ENCODE data around the gene SPECC1L. TPM values are rescaled to one million over a fixed set of nuclear protein-coding genes. Genes with fewer than 3 reads are reported as not detected.

SPECC1L gene
- total RNA-seq, 1 donor from 2014 or later = 69.2 TPM

- FAIRE-seq = no peak
- H3K36me3 ChIP-seq (ENCODE audit: insufficient read depth, low read length) = peaks cover 9% of the 10 kb centered on the region
Observed at GRCh38 chr22:24302591-24302990, 32.0 kb downstream of the SPECC1L start.

GRCh38 chr22:24303007-24303406, 32.4 kb downstream of the SPECC1L start:
- Mint-ChIP-seq H3K4me1 (ENCODE audit: low read depth, unreplicated experiment) (peaks cover 31% of the 10 kb centered on the region), H3K4me3 (ENCODE audit: unreplicated experiment) (no peak overlapping the region), H3K9me3 (ENCODE audit: unreplicated experiment) (peaks cover 3% of the 10 kb centered on the region), H3K27ac (ENCODE audit: unreplicated experiment) (no peak overlapping the region), H3K27me3 (ENCODE audit: low read depth, unreplicated experiment) (no peaks in the 10 kb centered on the region), H3K36me3 (ENCODE audit: low read depth, unreplicated experiment) (peaks cover 8% of the 10 kb centered on the region)
- FAIRE-seq (no peak), DNase-seq (ENCODE audit: low read depth) (no peak)
- Histone ChIP-seq H3K4me1 (ENCODE audit: insufficient read depth, low read length) (peaks cover 3% of the 10 kb centered on the region), H4K20me1 (ENCODE audit: insufficient read depth, low read length) (peaks cover 64% of the 10 kb centered on the region), H3K27ac (ENCODE audit: low read depth, low read length) (no peak overlapping the region), H3K9me3 (ENCODE audit: insufficient read depth, low read depth, low read length) (no peaks in the 10 kb centered on the region), H3K4me2 (ENCODE audit: low read length) (no peak overlapping the region), H3K4me3 (ENCODE audit: insufficient read depth, low read depth, low read length) (no peak overlapping the region), H2AFZ (ENCODE audit: low read depth, low read length) (no peak overlapping the region), H3K36me3 (ENCODE audit: insufficient read depth, low read length) (peaks cover 9% of the 10 kb centered on the region), H3K27me3 (ENCODE audit: insufficient read depth, low read length) (no peaks in the 10 kb centered on the region), H3K9ac (ENCODE audit: low read length) (no peak overlapping the region), H3K79me2 (ENCODE audit: insufficient read depth, low read length) (peaks cover 57% of the 10 kb centered on the region)
- no peak for TF ChIP-seq CTCF (IDR thresholded peaks at IDR 0.05; ENCODE audit: insufficient read depth, low read depth, low read length)
- TF ChIP-seq EZH2 (IDR thresholded peaks at IDR 0.05; ENCODE audit: insufficient read depth, low read length) = no peak

More at GRCh38 chr22:24302591-24302990, 32.0 kb downstream of the SPECC1L start:
- H2AFZ ChIP-seq (ENCODE audit: low read depth, low read length) = no peak overlapping the region
- no peak overlapping the region for H3K4me2 ChIP-seq (ENCODE audit: low read length)
- no peaks in the 10 kb centered on the region for H3K27me3 ChIP-seq (ENCODE audit: insufficient read depth, low read length)
- H3K4me3 ChIP-seq (ENCODE audit: insufficient read depth, low read depth, low read length) = no peak overlapping the region
- H3K4me1 Mint-ChIP-seq (ENCODE audit: low read depth, unreplicated experiment) = peaks cover 31% of the 10 kb centered on the region
- peaks cover 8% of the 10 kb centered on the region for H3K36me3 Mint-ChIP-seq (ENCODE audit: low read depth, unreplicated experiment)
- peaks cover 3% of the 10 kb centered on the region for H3K4me1 ChIP-seq (ENCODE audit: insufficient read depth, low read length)
- no peak overlapping the region for H3K27ac Mint-ChIP-seq (ENCODE audit: unreplicated experiment)
- peaks cover 64% of the 10 kb centered on the region for H4K20me1 ChIP-seq (ENCODE audit: insufficient read depth, low read length)
- H3K27me3 Mint-ChIP-seq (ENCODE audit: low read depth, unreplicated experiment) = no peaks in the 10 kb centered on the region
- H3K9ac ChIP-seq (ENCODE audit: low read length) = no peak overlapping the region
- H3K79me2 ChIP-seq (ENCODE audit: insufficient read depth, low read length) = peaks cover 53% of the 10 kb centered on the region
- peaks cover 3% of the 10 kb centered on the region for H3K9me3 Mint-ChIP-seq (ENCODE audit: unreplicated experiment)
- H3K4me3 Mint-ChIP-seq (ENCODE audit: unreplicated experiment) = no peak overlapping the region
- no peaks in the 10 kb centered on the region for H3K9me3 ChIP-seq (ENCODE audit: insufficient read depth, low read depth, low read length)
- no peak for DNase-seq (ENCODE audit: low read depth)
- no peak overlapping the region for H3K27ac ChIP-seq (ENCODE audit: low read depth, low read length)
- TF ChIP-seq EZH2 (IDR thresholded peaks at IDR 0.05; ENCODE audit: insufficient read depth, low read length) (no peak), CTCF (IDR thresholded peaks at IDR 0.05; ENCODE audit: insufficient read depth, low read depth, low read length) (no peak)

- no peak for TF ChIP-seq EZH2 (IDR thresholded peaks at IDR 0.05; ENCODE audit: insufficient read depth, low read length)
- TF ChIP-seq CTCF (IDR thresholded peaks at IDR 0.05; ENCODE audit: insufficient read depth, low read depth, low read length) = no peak
Observed at GRCh38 chr22:24304062-24304675, 33.5 kb downstream of the SPECC1L start.

More at GRCh38 chr22:24304062-24304675, 33.5 kb downstream of the SPECC1L start:
- Histone ChIP-seq H3K9me3 (ENCODE audit: insufficient read depth, low read depth, low read length) (no peaks in the 10 kb centered on the region), H3K9ac (ENCODE audit: low read length) (no peak overlapping the region), H3K36me3 (ENCODE audit: insufficient read depth, low read length) (peaks cover 14% of the 10 kb centered on the region), H3K4me3 (ENCODE audit: insufficient read depth, low read depth, low read length) (no peak overlapping the region), H2AFZ (ENCODE audit: low read depth, low read length) (no peak overlapping the region), H3K4me1 (ENCODE audit: insufficient read depth, low read length) (peaks cover 3% of the 10 kb centered on the region), H3K79me2 (ENCODE audit: insufficient read depth, low read length) (peaks cover 63% of the 10 kb centered on the region), H3K27me3 (ENCODE audit: insufficient read depth, low read length) (no peaks in the 10 kb centered on the region), H3K27ac (ENCODE audit: low read depth, low read length) (no peak overlapping the region), H4K20me1 (ENCODE audit: insufficient read depth, low read length) (peaks cover 69% of the 10 kb centered on the region), H3K4me2 (ENCODE audit: low read length) (no peak overlapping the region)
- no peak overlapping the region for H3K27ac Mint-ChIP-seq (ENCODE audit: unreplicated experiment)
- H3K4me3 Mint-ChIP-seq (ENCODE audit: unreplicated experiment) = no peak overlapping the region
- FAIRE-seq (no peak), DNase-seq (ENCODE audit: low read depth) (no peak)
- H3K9me3 Mint-ChIP-seq (ENCODE audit: unreplicated experiment) = peaks cover 3% of the 10 kb centered on the region
- peaks cover 8% of the 10 kb centered on the region for H3K36me3 Mint-ChIP-seq (ENCODE audit: low read depth, unreplicated experiment)
- H3K27me3 Mint-ChIP-seq (ENCODE audit: low read depth, unreplicated experiment) = no peaks in the 10 kb centered on the region
- H3K4me1 Mint-ChIP-seq (ENCODE audit: low read depth, unreplicated experiment) = peaks cover 30% of the 10 kb centered on the region
